Activated T-helper 17 cell treated with anti-CD3 and anti-CD28 coated beads, Interleukin-2, amount 50 U/mL, for 72 hours (primary cell): ENCODE results near the gene TMEM250. TPM values are rescaled to one million over a fixed set of nuclear protein-coding genes. Genes with fewer than 3 reads are reported as not detected.

Experiments used
- ATAC-seq: fragments of 150-1000 bp; cut with Tn5 transposase; replicated peaks from 2 replicates; pipeline ENCODE4 v1.10.0; 2021; ENCODE audit warnings: mild to moderate bottlenecking, moderate library complexity
- H3K27ac Mint-ChIP-seq: one replicate; pipeline ENCODE4 v1.8.0; 2022; ENCODE audit warnings: mixed read lengths
- H3K27me3 Mint-ChIP-seq: one replicate; pipeline ENCODE4 v1.8.0; 2022; ENCODE audit warnings: mixed read lengths
- H3K36me3 Mint-ChIP-seq: one replicate; pipeline ENCODE4 v1.8.0; 2022; ENCODE audit warnings: low read depth, mild to moderate bottlenecking, mixed read lengths
- H3K4me1 Mint-ChIP-seq: one replicate; pipeline ENCODE4 v1.8.0; 2022; ENCODE audit warnings: mixed read lengths
- H3K4me3 Mint-ChIP-seq: one replicate; pipeline ENCODE4 v1.8.0; 2022; ENCODE audit warnings: mild to moderate bottlenecking, mixed read lengths
- H3K9me3 Mint-ChIP-seq: one replicate; pipeline ENCODE4 v1.8.0; 2022; ENCODE audit warnings: mixed read lengths
- total RNA-seq, 2 donors: library from RNA; stranded (reverse); gene quantifications; one replicate each; pipeline ENCODE4 v1.2.3, GENCODE V29; 2022

TMEM250 gene
- total RNA-seq, 2 donors from 2014 or later = 28.2 to 37.7 TPM

GRCh38 chr9:136082496-136083361, 35.9 kb downstream of the TMEM250 start:
- ATAC-seq = no peak
- Mint-ChIP-seq H3K4me3 (no peak overlapping the region), H3K4me1 (peaks cover 5% of the 10 kb centered on the region), H3K9me3 (no peaks in the 10 kb centered on the region), H3K36me3 (no peaks in the 10 kb centered on the region), H3K27ac (no peak overlapping the region), H3K27me3 (no peaks in the 10 kb centered on the region)

DNA sequence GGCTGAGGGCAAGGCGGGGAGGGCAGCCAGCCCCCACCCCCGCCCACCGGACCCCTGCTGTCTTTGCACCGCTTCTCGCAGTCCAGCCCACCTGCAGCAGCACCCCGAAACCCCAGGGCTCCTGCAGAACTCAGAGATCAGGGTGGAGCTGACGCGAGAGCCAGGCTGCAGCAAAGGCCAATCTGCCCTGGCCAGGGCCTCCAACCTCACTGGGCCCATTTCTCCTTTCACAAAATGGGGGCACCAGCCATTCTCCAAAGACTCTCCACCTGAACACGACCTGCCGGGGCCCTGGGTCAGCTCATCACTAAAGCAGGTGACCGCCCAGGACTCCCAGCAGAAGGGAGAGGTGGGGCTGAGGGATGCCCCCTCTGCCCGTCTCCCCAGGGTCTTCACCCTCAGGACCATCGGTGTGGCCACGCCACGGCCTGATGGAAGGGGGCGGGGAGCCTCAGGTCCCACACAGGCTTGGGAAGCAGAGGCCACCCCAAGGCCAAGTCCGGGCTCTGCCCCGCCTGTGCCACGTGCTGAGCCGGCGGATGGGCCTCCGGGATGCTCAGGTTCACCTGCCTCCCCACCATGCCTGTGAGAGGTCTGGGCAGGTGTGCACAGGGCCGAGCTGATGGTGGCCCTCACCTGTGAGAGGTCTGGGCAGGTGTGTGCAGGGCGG, 36.7 kb downstream of the TMEM250 start:
- Mint-ChIP-seq H3K36me3 (no peaks in the 10 kb centered on the region), H3K27ac (no peak overlapping the region), H3K4me1 (peaks cover 9% of the 10 kb centered on the region), H3K27me3 (no peaks in the 10 kb centered on the region), H3K4me3 (no peak overlapping the region), H3K9me3 (no peaks in the 10 kb centered on the region)
- no peak for ATAC-seq

DNA sequence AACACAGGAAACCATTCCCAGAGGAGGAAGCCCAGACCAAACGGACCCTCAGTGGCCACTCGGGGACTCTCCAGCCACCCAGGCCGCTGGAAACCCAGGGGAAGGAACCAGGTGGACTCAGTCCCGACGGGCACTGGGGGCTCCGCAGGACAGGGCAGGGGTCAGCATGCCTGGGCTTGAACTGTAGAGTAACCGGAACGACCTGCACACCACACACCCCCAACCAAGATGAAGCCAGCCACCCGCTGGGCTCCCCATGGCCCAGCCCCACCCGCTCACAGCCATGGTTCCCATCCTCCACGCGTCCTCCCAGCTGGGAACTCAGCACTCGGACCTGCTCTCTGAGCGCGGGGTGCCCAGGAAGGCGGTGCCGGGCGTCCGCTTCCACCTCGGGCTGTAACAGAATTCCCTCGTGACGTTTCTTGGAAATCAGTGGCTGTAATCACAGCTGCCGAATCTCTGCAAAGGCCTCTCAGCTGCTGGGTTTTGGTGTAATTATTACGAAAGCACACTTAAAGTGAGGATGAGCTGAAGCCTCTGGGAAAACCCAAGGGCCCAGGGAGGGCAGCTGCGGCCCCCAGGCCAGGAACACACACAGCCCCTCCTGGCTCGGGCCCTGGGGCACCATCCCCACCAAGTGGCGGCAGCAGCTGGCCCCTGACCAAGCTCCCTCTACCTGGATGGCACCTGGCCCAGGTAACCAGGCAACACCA, 37.4 kb downstream of the TMEM250 start:
- no peak overlapping the region for H3K27ac Mint-ChIP-seq
- peaks cover 9% of the 10 kb centered on the region for H3K4me1 Mint-ChIP-seq
- no peaks in the 10 kb centered on the region for H3K27me3 Mint-ChIP-seq
- no peaks in the 10 kb centered on the region for H3K36me3 Mint-ChIP-seq
- H3K4me3 Mint-ChIP-seq = no peak overlapping the region
- H3K9me3 Mint-ChIP-seq = no peaks in the 10 kb centered on the region
- no peak for ATAC-seq

DNA sequence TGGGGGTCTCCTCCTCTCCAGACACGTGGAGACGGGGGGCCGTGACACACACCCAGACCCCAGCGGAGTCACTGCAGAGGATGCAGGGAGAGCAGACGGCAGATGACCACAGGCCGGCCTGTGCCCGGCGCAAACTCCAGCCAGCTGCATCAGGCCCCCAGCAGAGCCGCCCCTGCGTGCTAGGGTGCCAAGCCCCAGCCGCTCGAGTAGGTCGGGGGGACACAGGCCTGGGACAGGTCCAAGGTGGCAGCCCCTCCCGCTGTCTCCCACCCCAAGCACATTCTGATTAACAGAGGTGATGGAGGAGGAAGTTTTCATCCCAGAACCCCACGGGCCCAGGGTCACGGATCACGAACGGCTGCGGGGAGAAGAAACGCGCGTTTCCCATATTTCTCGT, 38.0 kb downstream of the TMEM250 start:
- Mint-ChIP-seq H3K27ac (no peak overlapping the region), H3K36me3 (no peaks in the 10 kb centered on the region), H3K4me1 (peaks cover 9% of the 10 kb centered on the region), H3K27me3 (no peaks in the 10 kb centered on the region), H3K4me3 (no peak overlapping the region), H3K9me3 (no peaks in the 10 kb centered on the region)
- ATAC-seq = no peak

DNA sequence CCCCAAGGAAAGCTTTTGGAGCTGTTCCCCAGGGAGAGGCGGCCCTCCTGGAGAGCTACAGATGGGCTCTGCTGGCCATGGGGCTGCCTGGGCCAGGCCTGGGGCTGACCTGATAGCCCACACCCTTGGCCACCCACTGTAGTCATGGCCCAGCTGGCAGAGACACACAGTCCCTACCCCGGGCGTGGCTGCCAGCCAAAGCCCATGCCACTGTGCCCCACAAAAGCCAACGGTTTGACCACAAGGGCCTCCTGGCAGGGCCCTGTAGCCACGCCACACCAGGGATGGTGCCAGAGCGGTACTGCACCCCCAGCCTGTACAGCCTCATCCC, 38.8 kb downstream of the TMEM250 start:
- Mint-ChIP-seq H3K4me3 (no peak overlapping the region), H3K36me3 (no peaks in the 10 kb centered on the region), H3K9me3 (no peaks in the 10 kb centered on the region), H3K27me3 (no peaks in the 10 kb centered on the region), H3K4me1 (peaks cover 9% of the 10 kb centered on the region), H3K27ac (no peak overlapping the region)
- no peak for ATAC-seq

- no peaks in the 10 kb centered on the region for H3K9me3 Mint-ChIP-seq
- peaks cover 5% of the 10 kb centered on the region for H3K4me1 Mint-ChIP-seq
Observed at GRCh38 chr9:136079211-136079915, 39.3 kb downstream of the TMEM250 start.

DNA sequence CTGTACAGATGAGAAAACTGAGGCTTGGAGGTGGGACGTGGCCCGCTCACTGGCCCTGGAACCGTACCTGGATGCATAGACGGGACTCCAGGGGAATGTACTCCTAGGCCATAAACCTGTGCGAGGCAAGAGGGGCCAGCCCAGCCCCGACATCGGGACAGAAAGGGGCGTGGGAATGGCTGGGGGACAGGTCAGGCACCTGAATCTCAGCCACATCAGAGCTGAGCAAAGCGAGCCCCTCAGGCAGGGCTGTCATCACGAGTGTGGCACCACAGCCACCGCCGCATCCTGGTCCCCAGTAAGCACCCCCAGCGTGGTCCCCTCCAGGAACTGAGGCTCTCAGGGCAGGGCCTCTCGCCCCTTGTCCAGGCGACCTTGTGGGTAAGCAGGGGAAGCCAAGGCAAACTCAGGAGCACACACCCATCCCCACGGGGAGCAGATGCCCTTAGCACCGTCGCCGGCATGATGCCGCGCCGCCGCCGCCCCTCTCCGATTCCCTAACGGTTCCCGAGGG, 40.1 kb downstream of the TMEM250 start:
- Mint-ChIP-seq H3K9me3 (no peaks in the 10 kb centered on the region), H3K27ac (no peak overlapping the region), H3K4me3 (no peak overlapping the region), H3K36me3 (no peaks in the 10 kb centered on the region), H3K27me3 (no peaks in the 10 kb centered on the region), H3K4me1 (peaks cover 4% of the 10 kb centered on the region)
- no peak for ATAC-seq

More at GRCh38 chr9:136079211-136079915, 39.3 kb downstream of the TMEM250 start:
- H3K27me3 Mint-ChIP-seq = no peaks in the 10 kb centered on the region
- no peak for ATAC-seq
- H3K27ac Mint-ChIP-seq = no peak overlapping the region
- H3K36me3 Mint-ChIP-seq = no peaks in the 10 kb centered on the region
- H3K4me3 Mint-ChIP-seq = no peak overlapping the region

GRCh38 chr9:136078024-136078423, 40.7 kb downstream of the TMEM250 start:
- H3K4me3 Mint-ChIP-seq = no peak overlapping the region
- no peak overlapping the region for H3K27ac Mint-ChIP-seq
- peaks cover 4% of the 10 kb centered on the region for H3K4me1 Mint-ChIP-seq
- no peak for ATAC-seq
- H3K27me3 Mint-ChIP-seq = no peaks in the 10 kb centered on the region
- no peaks in the 10 kb centered on the region for H3K9me3 Mint-ChIP-seq
- no peaks in the 10 kb centered on the region for H3K36me3 Mint-ChIP-seq

- Mint-ChIP-seq H3K36me3 (no peaks in the 10 kb centered on the region), H3K27ac (peak overlapping the region; percentile 29), H3K9me3 (no peaks in the 10 kb centered on the region), H3K4me3 (no peak overlapping the region), H3K27me3 (no peaks in the 10 kb centered on the region), H3K4me1 (peaks cover 4% of the 10 kb centered on the region)
- no peak for ATAC-seq
Observed at GRCh38 chr9:136077491-136077890, 41.2 kb downstream of the TMEM250 start.

DNA sequence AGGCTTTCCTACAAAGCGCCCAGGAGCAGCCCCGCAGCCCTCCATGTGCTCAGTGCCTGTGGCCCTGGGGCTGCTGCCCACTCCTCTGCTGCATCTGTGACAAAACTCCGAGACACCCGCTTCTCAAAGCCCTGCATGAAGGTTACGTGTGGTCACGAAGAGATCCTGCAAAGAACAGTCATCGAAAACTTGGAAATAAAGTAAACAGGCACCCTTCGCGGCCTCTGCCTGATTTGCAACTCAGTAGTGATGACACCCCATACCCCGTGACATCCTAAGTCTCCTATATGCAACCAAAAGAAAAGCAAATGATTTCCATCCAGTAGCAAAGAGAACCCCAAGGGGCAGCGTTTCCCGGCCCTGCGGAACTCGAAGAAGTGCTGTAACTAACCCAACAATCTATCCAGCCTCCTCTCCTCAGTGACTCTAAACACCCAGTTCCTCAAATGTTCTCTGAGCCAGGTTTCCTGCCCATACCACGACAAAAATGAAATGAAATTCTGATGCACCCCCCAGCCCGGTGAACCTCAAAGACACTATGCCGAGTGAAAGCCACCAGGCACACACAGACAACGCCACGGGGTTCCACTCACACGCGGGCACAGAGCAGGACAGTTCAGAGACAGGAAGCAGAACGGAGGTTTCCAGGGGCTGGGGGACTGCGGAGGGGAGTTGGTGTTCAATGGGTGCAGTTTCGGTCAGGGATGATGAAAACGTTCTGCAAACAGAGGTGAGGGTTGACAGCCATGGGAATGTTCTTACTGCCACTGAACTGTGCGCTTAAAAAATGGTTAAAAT, 42.6 kb downstream of the TMEM250 start:
- ATAC-seq = no peak
- Mint-ChIP-seq H3K4me1 (peaks cover 4% of the 10 kb centered on the region), H3K9me3 (no peaks in the 10 kb centered on the region), H3K4me3 (no peak overlapping the region), H3K36me3 (no peaks in the 10 kb centered on the region), H3K27ac (no peak overlapping the region), H3K27me3 (no peaks in the 10 kb centered on the region)

DNA sequence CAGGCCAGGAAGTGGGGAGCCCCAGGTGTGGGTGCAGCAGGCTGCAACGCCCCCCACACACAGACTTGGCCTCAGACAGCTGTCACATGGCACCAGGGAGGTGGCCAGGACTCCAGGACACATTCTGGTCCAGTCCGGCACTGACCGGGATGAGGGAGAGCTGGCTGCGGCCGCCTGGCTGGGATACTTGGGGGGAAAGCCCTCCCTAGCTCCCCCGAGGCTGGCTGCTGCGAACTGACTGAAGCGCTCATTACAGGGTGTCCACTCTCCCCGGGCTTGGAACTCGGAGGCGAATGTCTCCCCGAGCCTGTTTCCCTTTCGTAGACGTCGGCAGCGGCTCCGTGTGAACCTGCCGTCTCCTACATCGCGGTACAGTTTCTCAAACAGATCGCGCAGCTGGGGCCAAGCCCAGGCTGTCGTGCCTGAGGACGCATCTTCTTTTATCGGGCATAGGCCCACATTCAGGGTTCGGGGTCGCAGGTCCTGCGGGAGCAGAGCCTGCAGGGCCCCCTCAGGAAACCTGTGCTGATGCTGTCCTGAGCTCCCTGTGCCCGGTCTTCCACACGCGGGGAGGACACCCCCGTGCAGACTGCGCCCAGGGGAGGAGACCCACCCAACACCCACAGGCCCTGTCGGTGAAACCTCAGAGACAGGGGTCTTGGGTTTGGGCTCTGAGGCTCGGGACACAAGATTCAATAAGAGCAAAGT, 43.4 kb downstream of the TMEM250 start:
- Mint-ChIP-seq H3K27me3 (no peaks in the 10 kb centered on the region), H3K27ac (no peak overlapping the region), H3K4me3 (no peak overlapping the region), H3K4me1 (peaks cover 4% of the 10 kb centered on the region), H3K9me3 (no peaks in the 10 kb centered on the region), H3K36me3 (peaks cover 6% of the 10 kb centered on the region)
- no peak for ATAC-seq

GRCh38 chr9:136074706-136075105, 44.0 kb downstream of the TMEM250 start:
- Mint-ChIP-seq H3K27me3 (no peaks in the 10 kb centered on the region), H3K27ac (no peak overlapping the region), H3K4me1 (peaks cover 4% of the 10 kb centered on the region), H3K9me3 (no peaks in the 10 kb centered on the region), H3K4me3 (no peak overlapping the region), H3K36me3 (peaks cover 6% of the 10 kb centered on the region)
- ATAC-seq = no peak
